Stimulated activated naive CD8-positive, alpha-beta T cell treated with anti-CD3 and anti-CD28 coated beads, Interleukin-15, amount 100 ng/mL, for 72 hours (primary cell): ENCODE results near the gene NPIPB2.

Experiments
- ATAC-seq: fragments of 150-1000 bp; cut with Tn5 transposase; 2 replicates; pipeline ENCODE4 v1.10.0; 2021; ENCODE audit warnings: mild to moderate bottlenecking, moderate library complexity
- DNase-seq, 2 donors: peaks; one replicate each; pipeline ENCODE4 v3.0.0; 2021 to 2022
- H3K27ac Mint-ChIP-seq, 2 donors: one replicate each; pipeline ENCODE4 v1.8.0; 2022; ENCODE audit warnings: mild to moderate bottlenecking in 2 of 2, mixed read lengths in 2 of 2, moderate library complexity in 2 of 2
- H3K27me3 Mint-ChIP-seq: one replicate; pipeline ENCODE4 v1.8.0; 2022; ENCODE audit warnings: mixed read lengths
- H3K4me1 Mint-ChIP-seq: one replicate; pipeline ENCODE4 v1.8.0; 2022; ENCODE audit warnings: mild to moderate bottlenecking, mixed read lengths
- H3K4me3 Mint-ChIP-seq, 2 donors: one replicate each; pipeline ENCODE4 v1.8.0; 2022; ENCODE audit warnings: mild to moderate bottlenecking in 2 of 2, mixed read lengths in 2 of 2, moderate library complexity in 1 of 2
- H3K9me3 Mint-ChIP-seq, 2 donors: one replicate each; pipeline ENCODE4 v1.8.0; 2022; ENCODE audit warnings: mixed read lengths in 2 of 2

Gene NPIPB2

DNA sequence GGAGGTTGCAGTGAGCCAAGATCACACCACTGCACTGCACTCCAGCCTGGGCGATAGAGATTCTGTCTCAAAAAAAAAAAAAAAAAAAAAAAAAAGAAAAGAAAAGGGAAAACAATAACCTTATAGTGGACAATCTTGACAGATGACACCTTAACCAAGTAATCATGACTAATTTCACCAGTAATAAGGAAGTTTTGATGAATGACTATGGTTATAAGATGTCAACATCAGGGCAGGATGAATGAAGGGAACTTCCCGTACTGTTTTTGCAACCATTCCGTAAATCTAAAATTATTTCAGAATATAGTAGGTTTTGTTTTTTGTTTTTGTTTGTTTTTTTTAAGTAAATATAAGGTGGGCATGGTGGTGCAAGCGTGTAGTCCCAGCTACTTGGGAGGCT, 49.1 kb downstream of the NPIPB2 start:
- Mint-ChIP-seq H3K9me3 (no peaks in the 10 kb centered on the region), H3K4me1 (peaks cover 5% of the 10 kb centered on the region), H3K27ac (no peak overlapping the region), H3K4me3 (no peak overlapping the region), H3K27me3 (no peaks in the 10 kb centered on the region)
- ATAC-seq (no peak), DNase-seq (no peak)

DNA sequence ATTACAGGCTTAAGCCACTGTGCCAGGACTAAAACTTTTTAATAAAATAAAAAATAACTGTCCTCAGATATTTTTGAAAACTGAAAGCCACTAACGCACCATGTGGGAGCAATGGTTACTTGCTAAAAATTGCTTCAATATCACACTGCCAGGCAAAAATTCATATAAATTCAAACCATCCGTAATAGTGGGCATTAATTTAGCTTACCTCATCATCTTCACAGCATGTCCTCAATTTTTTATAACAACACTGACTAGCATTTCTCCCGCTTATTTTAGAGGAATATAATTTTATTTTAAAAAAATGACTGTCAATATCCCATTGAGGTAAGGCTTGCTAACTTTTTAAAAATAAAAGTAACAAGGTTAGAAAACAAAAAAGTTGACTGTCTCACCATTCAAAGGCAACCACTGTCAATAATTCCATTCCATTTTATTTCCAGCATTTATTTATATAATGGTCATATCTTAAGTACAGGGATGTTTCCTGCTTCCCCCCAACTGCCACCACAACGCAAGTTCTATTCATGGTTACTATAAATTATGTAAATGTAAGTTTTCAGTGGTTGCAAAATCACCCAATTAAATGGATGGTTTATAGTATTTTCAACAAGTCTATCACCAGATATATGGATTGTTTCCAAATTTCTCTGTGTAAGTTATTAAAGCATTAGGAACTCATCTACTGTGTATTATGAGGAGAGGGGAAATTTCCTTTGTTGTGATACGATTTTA, 51.4 kb downstream of the NPIPB2 start:
- H3K9me3 Mint-ChIP-seq, result no peaks in the 10 kb centered on the region
- no peaks in the 10 kb centered on the region for H3K4me1 Mint-ChIP-seq
- H3K27me3 Mint-ChIP-seq, result no peaks in the 10 kb centered on the region
- no peak for ATAC-seq
- no peak overlapping the region for H3K4me3 Mint-ChIP-seq
- DNase-seq, result no peak
- no peak overlapping the region for H3K27ac Mint-ChIP-seq

DNA sequence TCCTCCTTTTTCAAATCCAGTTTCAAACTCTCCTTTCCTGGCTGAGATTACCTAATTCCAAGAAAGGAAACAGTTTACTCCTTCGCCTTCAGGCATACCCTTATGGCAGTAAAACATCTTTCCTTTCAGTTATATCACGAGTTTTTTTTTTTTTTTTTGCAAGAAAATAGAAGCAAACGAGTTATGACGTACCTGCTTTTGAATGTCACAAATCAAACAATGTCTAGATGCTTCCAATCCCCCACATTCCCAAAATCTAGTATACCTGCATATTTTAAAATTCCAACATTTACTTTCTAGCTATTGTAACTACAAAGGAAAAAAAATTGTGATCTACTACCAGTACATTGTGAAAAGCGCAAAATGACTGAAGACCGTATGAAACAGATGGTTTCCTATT, 55.0 kb downstream of the NPIPB2 start:
- no peak for ATAC-seq
- H3K4me3 Mint-ChIP-seq, result no peak overlapping the region
- no peak for DNase-seq
- H3K9me3 Mint-ChIP-seq, result no peaks in the 10 kb centered on the region
- no peaks in the 10 kb centered on the region for H3K4me1 Mint-ChIP-seq
- no peaks in the 10 kb centered on the region for H3K27me3 Mint-ChIP-seq
- peak overlapping the region in 1 of 2 donors; percentile 38 for H3K27ac Mint-ChIP-seq

DNA sequence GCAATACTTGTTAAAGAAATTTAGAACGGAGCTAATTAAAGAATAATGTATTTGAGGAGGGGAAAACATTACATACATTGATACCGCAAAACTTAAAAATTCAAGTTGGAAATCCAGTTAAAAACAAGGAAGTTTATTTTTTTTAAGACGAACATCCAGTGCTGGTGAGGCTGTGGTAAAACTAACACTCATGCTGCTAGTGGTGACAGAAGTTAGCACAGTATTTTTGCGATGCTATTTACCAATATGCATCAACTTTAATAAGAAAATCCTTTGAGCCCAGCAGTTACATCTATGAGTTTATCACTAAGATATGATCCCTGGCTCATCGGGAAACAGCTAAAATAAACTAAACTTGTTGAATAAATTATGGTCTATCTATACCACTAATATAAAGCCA, 57.8 kb downstream of the NPIPB2 start:
- no peak overlapping the region for H3K4me3 Mint-ChIP-seq
- peaks cover 7% of the 10 kb centered on the region for H3K4me1 Mint-ChIP-seq

DNA sequence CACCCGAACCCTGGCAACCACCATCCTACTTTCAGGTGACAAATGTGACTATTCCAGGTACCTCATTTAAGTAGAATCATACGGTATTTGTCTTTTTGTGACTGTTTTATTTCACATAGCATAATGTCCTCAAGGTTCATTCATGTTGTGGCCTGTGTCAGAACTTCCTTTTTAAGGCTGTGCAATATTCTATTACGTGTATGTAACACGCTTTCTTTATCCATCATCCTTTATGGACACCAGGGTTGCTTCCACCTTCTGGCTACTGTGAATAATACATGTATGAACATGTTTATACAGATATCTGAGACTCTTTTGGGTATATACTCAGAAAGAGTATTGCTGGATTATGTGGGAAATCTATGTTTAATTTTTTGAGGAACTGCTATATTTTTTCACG, 61.8 kb downstream of the NPIPB2 start:
- Mint-ChIP-seq H3K27ac (no peak overlapping the region), H3K4me1 (peaks cover 7% of the 10 kb centered on the region), H3K4me3 (no peak overlapping the region), H3K9me3 (no peaks in the 10 kb centered on the region), H3K27me3 (no peaks in the 10 kb centered on the region)
- DNase-seq (no peak), ATAC-seq (no peak)

More for the DNA sequence above, 57.8 kb downstream of the NPIPB2 start:
- ATAC-seq, result no peak
- Mint-ChIP-seq H3K9me3 (no peaks in the 10 kb centered on the region), H3K27ac (no peak overlapping the region), H3K27me3 (no peaks in the 10 kb centered on the region)
- no peak for DNase-seq

DNA sequence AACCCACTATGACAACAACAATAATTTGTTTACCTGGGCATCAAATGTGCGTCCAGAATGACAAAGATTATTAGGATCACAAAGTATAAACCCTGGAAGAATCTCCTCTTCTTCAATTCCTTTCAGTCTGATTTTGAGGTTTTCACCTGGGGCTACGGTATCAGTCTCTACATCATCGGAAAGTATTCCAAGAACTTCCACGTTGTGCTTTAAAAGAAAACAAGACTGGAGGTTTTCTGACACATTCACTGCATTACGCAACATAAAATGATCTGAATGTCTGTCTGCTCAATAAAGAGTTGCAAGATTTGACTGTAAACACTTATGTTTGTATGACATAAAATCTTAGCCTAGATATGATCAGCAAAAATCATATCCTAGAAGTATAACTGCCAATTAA, 64.5 kb downstream of the NPIPB2 start:
- no peak for DNase-seq
- ATAC-seq, result no peak
- Mint-ChIP-seq H3K4me3 (no peak overlapping the region), H3K27me3 (no peaks in the 10 kb centered on the region), H3K9me3 (no peaks in the 10 kb centered on the region), H3K27ac (no peak overlapping the region), H3K4me1 (peaks cover 7% of the 10 kb centered on the region)
